Fibroblast of the aortic adventitia (primary cell): ENCODE data around the gene UTS2R. TPM values are rescaled to one million over a fixed set of nuclear protein-coding genes. Genes with fewer than 3 reads are reported as not detected.

Source experiments
- DNase-seq: peaks from one replicate; pipeline ENCODE4 v3.0.0-alpha.2; 2010; ENCODE audit warnings: low read depth
- H3K4me3 ChIP-seq: 2 replicates; pipeline ENCODE4 v1.5.1; 2011; ENCODE audit warnings: low read depth, mild to moderate bottlenecking, control low read depth, low read length, moderate library complexity
- CTCF ChIP-seq: IDR thresholded peaks from 2 replicates; pipeline ENCODE4 v1.5.1; 2011; ENCODE audit warnings: mild to moderate bottlenecking, low read length, control low read depth, inconsistent platforms; ENCODE audit not compliant: insufficient read depth
- total RNA-seq: library from RNA; depleted of rRNA; stranded (reverse); fragments of >200 nt; gene quantifications from 2 replicates; pipeline ENCODE4 v1.2.3, GENCODE V29; 2012; ENCODE audit warnings: low replicate concordance

UTS2R gene
- total RNA-seq, 1 donor = not detected

DNA sequence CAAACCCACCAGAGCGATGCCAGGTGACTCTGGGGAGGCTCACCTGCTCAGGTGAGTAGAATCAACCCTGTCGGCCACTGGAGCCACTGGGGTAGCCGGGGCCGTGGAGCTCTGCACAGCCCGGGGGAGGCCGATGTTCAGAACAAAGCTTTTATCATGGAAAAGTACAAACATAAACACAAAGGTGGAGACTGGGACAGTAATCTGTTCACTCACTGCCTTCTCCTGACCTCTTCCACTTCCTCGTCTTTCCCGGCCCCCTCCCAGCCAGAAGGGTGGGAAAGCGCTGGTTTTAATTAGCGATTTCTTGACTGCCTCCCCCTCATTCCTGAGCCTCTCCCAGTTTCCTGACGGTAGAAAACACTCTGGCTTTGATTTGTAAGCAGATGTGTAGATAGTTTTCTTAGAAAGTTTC lies 22.3 kb upstream of the UTS2R start:
- H3K4me3 ChIP-seq = no peak overlapping the region
- TF ChIP-seq CTCF = no peak
- DNase-seq = peak; percentile 52

DNA sequence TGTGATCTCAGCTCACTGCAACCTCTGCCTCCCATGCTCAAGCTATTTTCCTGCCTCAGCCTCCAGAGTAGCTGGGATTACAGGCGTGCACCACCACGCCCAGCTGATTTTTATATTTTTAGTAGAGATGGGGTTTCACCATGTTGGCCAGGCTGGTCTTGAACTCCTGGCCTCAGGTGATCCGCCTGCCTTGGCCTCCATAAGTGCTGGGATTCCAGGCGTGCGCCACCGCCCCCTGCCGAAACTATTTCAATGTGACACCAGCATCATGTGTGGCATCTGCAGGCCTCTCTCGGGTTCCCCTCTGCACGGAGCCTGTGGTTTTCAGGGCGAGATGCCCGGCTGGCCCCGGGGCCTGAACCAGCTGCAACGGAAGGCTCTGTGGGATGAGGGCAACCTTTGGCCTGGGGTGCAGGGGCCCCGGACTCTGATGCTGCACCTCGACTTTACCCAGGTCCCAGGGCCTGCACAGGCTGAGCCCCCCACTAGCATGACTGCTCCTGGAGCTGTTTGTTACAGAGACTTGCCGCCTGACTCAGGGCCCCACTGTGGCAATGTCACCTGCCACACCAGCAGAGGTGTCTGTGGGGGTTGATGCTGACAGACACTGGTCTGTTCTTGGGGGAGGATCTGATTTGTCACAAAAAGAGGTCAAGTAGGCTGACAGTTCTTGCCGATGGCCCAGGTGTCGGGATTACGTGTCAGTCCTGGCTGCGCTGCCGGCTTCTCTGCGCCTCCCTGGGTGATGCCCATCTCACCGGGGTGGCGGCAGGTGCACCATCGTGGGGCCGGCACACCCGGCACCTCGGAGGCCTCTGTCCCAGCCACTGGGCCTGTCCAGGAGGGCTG lies 21.2 kb upstream of the UTS2R start:
- no peak for DNase-seq
- no peak overlapping the region for H3K4me3 ChIP-seq
- TF ChIP-seq CTCF = no peak

DNA sequence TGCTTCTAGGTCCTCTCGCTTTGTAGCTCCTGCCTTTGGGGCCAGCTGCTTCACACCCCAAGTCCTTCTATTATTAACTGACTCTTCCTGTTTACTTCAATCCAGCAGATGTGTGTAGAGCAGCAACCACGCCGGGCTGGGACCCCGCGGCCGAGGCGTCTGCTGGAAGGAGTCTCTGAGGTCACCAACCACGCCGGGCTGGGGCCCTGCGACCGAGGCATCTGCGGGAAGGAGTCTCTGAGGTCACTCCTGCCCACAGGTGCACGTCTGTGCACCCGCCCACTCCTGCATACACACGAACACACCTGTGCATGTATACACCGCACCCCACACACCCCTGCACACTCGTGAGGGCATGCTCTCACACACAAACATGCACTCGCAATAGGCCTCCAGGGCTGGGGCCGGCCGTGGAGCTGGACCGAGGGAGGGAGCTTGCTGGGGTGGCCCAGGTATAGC lies 20.3 kb upstream of the UTS2R start:
- no peak for TF ChIP-seq CTCF
- H3K4me3 ChIP-seq = no peak overlapping the region
- DNase-seq = no peak

DNA sequence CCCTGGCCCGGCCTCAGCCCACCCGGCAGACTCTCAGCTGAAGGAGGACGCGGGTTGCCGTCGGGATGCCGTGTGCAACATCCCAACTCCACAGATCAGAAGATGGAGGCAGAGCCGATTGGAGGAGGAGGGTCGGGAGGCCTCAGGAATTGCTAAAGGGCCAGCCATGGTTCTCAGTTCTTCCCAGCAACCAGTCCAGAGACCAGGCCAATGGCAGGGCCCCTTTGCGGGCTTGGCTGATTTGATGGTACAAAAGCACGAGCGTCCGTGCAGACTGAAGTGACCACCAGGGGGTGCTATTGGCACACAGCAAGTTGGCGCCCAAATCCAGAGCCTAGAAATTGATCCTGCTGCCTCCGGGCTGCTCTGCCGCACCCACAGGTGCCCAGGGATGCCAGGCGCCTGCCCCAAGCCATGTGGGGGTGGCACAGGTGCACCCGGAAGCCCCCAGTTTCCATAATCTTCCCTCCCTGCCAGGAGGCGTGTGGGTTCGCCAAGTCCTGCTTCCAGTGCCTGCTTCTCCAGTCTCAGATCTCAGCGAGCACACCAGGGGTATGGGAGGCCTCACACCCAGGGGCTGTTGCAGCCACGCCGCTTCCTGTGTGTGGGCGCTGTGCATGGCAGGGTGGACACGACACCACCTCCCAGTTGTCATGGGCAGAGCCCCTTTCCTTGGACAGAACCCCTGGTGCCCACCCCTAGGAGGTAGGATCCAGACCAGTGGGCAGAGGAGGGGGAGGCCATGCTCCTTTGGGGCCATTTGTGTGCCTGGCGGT lies 19.7 kb upstream of the UTS2R start:
- no peak overlapping the region for H3K4me3 ChIP-seq
- DNase-seq = peak; percentile 91
- peak; percentile 92 for TF ChIP-seq CTCF

GRCh38 chr17:82353484-82353883 lies 18.1 kb upstream of the UTS2R start:
- no peak for TF ChIP-seq CTCF
- no peak for DNase-seq
- H3K4me3 ChIP-seq = no peak overlapping the region

GRCh38 chr17:82354804-82355308 lies 16.7 kb upstream of the UTS2R start:
- TF ChIP-seq CTCF = no peak
- H3K4me3 ChIP-seq = no peak overlapping the region
- no peak for DNase-seq
